Sigmoid colon (tissue), 7 donors: ENCODE results near the gene KCNK1. TPM values are rescaled to one million over a fixed set of nuclear protein-coding genes. Genes with fewer than 3 reads are reported as not detected.

Experiments used
- polyA plus RNA-seq, 3 donors: library from polyadenylated mRNA; stranded (reverse); fragments of 200-250 nt; gene quantifications; one replicate each; pipeline ENCODE4 v1.2.3, GENCODE V29; 2013
- small RNA-seq, 3 donors: library from RNA; depleted of rRNA; stranded (forward); fragments of <200 nt; gene quantifications; one replicate each; pipeline ENCODE3, GENCODE V24; 2016
- total RNA-seq, 4 donors: library from RNA; depleted of rRNA; stranded (reverse); fragments of >200 nt; gene quantifications; one replicate each; pipeline ENCODE4 v1.1.0, GENCODE V29; 2016
- donor health status: healthy with polysubstance abuse.
- donor health status: Bipolar disorder and iron deficiency.
- donor health status: healthy.

Gene KCNK1
- total and polyA plus RNA-seq, 7 donors: 0.95 to 26.8 (median 12.8) TPM; not detected in 1

Small RNA genes within 50 kb of the gene (small RNA-seq; reads per million reads assigned to genes)
- gene MIR4427: 0 reads per million in 3 donors
